ENCODE measurements around the gene RPL19.

Gene RPL19

DNA sequence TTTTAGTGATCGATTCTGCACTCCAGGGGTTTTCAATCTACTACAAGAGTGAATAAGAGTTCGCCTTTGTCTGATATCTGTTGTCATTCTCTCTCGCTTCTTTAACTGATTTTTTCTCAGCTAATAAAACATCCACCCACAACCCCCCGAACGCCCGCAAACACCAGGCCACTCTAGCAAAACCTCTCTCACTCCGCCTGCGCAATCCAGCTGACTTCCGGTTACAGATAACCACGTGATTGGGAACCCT is 338 bp upstream of the RPL19 start:
- H3K4me3 ChIP-seq (replicated peaks; ENCODE audit: low read depth, low read length) = peak overlapping the region; percentile 100
- peak; percentile 80 for DNase-seq (ENCODE audit: extremely low read depth, insufficient read length)
- H3K27me3 ChIP-seq (replicated peaks; ENCODE audit: control insufficient read depth, insufficient read depth, low read length) = no peaks in the 10 kb centered on the region
- H3K36me3 ChIP-seq (ENCODE audit: control insufficient read depth, insufficient read depth, low read length) = peaks cover 25% of the 10 kb centered on the region
- TF ChIP-seq, protein P1, sequence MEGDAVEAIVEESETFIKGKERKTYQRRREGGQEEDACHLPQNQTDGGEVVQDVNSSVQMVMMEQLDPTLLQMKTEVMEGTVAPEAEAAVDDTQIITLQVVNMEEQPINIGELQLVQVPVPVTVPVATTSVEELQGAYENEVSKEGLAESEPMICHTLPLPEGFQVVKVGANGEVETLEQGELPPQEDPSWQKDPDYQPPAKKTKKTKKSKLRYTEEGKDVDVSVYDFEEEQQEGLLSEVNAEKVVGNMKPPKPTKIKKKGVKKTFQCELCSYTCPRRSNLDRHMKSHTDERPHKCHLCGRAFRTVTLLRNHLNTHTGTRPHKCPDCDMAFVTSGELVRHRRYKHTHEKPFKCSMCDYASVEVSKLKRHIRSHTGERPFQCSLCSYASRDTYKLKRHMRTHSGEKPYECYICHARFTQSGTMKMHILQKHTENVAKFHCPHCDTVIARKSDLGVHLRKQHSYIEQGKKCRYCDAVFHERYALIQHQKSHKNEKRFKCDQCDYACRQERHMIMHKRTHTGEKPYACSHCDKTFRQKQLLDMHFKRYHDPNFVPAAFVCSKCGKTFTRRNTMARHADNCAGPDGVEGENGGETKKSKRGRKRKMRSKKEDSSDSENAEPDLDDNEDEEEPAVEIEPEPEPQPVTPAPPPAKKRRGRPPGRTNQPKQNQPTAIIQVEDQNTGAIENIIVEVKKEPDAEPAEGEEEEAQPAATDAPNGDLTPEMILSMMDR (IDR thresholded peaks at IDR 0.05; ENCODE audit: insufficient read depth, low read length, poor library complexity, severe bottlenecking) = no peak

DNA sequence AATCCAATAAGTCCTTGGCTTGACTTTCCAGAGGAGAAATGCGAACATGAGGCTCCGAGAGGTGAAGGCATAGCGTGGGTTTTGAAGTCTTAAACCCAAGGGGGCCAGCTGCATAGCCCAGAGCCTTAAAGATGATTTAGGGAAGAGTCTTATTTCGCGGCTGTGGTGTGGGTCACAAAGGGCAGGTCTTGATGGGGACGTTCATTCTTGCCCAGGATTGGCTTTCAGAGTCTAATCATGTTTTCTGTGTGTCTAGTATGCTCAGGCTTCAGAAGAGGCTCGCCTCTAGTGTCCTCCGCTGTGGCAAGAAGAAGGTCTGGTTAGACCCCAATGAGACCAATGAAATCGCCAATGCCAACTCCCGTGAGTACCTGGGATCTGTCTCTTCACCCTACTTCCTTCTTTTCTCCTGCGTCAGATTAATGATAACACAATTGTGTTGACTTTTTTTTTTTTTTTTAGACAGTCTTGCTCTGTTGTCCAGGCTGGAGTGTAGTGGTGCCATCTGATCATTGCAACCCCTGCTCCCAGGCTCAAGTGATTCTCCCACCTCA is 951 bp downstream of the RPL19 start:
- Histone ChIP-seq H3K27me3 (replicated peaks; ENCODE audit: control insufficient read depth, insufficient read depth, low read length) (no peaks in the 10 kb centered on the region), H3K4me3 (replicated peaks; ENCODE audit: low read depth, low read length) (peak overlapping the region; percentile 100), H3K36me3 (ENCODE audit: control insufficient read depth, insufficient read depth, low read length) (peaks cover 27% of the 10 kb centered on the region)
- TF ChIP-seq, protein P1 (IDR thresholded peaks at IDR 0.05; ENCODE audit: insufficient read depth, low read length, poor library complexity, severe bottlenecking) = no peak
- no peak for DNase-seq (ENCODE audit: extremely low read depth, insufficient read length)

DNA sequence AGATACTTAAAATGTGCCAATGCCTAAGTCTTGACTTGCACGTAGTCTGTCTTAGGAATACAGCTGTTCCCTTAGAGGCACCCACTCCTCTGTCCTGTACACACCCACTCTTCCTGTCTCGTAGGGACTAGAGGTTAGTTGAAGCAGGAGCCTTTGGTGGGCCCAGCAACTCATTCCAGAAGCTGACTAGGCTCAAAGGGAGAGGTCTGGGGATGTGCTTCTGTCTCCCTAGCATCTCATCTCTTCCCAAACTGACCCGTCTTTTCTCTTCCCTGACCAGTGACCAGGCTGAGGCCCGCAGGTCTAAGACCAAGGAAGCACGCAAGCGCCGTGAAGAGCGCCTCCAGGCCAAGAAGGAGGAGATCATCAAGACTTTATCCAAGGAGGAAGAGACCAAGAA is 4.2 kb downstream of the RPL19 start:
- DNase-seq (ENCODE audit: extremely low read depth, insufficient read length) = no peak
- no peaks in the 10 kb centered on the region for H3K27me3 ChIP-seq (replicated peaks; ENCODE audit: control insufficient read depth, insufficient read depth, low read length)
- TF ChIP-seq, protein P1 (IDR thresholded peaks at IDR 0.05; ENCODE audit: insufficient read depth, low read length, poor library complexity, severe bottlenecking) = no peak
- H3K4me3 ChIP-seq (replicated peaks; ENCODE audit: low read depth, low read length) = no peak overlapping the region
- peaks cover 27% of the 10 kb centered on the region for H3K36me3 ChIP-seq (ENCODE audit: control insufficient read depth, insufficient read depth, low read length)

DNA sequence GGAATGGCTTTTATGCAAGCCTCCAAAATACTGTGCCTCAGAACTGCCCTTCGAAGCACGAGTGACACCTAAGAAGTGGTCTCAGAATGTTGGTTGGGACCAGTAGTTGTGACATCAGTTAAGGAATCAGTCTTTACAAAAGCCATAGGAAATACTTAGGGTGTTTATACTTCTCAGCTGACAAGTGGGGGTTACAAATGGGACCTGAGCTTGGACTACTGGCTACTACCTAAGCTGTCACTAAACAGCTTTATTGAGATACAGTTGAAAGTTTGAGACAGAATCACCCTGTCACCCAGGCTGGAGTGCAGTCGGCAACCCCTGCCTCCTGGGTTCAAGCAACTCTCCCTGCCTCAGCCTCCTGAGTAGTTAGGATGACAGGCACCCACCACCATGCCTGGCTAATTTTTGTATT is 5.0 kb downstream of the RPL19 start:
- peaks cover 27% of the 10 kb centered on the region for H3K36me3 ChIP-seq (ENCODE audit: control insufficient read depth, insufficient read depth, low read length)

DNA sequence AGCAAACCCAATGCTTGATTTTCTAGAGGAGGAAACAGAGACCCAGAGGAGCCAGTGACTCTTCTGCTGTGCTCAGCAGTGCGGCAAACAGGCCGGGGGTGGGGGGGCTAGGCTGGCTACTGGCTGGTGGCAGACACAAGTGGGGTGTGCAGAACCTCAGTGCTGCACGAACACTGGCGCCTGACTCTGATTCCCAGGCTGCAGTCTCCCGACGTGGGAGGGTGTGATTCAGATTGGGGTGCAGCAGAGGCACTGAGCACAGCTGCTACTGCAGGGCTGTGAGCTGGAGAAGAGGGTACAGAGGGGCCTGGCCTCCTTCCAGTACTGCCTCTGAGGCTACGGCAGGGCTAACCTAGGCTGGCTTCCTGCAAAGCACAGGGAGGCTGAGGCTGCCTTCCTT is 8.1 kb downstream of the RPL19 start:
- Histone ChIP-seq H3K36me3 (ENCODE audit: control insufficient read depth, insufficient read depth, low read length) (peaks cover 14% of the 10 kb centered on the region), H3K4me3 (replicated peaks; ENCODE audit: low read depth, low read length) (no peak overlapping the region), H3K27me3 (replicated peaks; ENCODE audit: control insufficient read depth, insufficient read depth, low read length) (no peaks in the 10 kb centered on the region; the same call in 1 of the 2 replicates)
- TF ChIP-seq, protein P1 (IDR thresholded peaks at IDR 0.05; ENCODE audit: insufficient read depth, low read length, poor library complexity, severe bottlenecking) = no peak
- DNase-seq (ENCODE audit: extremely low read depth, insufficient read length) = peak; percentile 39

More for the DNA sequence above, 5.0 kb downstream of the RPL19 start:
- Histone ChIP-seq H3K4me3 (replicated peaks; ENCODE audit: low read depth, low read length) (no peak overlapping the region), H3K27me3 (replicated peaks; ENCODE audit: control insufficient read depth, insufficient read depth, low read length) (no peaks in the 10 kb centered on the region; the same call in 1 of the 2 replicates)
- no peak for DNase-seq (ENCODE audit: extremely low read depth, insufficient read length)
- TF ChIP-seq, protein P1 (IDR thresholded peaks at IDR 0.05; ENCODE audit: insufficient read depth, low read length, poor library complexity, severe bottlenecking) = no peak

DNA sequence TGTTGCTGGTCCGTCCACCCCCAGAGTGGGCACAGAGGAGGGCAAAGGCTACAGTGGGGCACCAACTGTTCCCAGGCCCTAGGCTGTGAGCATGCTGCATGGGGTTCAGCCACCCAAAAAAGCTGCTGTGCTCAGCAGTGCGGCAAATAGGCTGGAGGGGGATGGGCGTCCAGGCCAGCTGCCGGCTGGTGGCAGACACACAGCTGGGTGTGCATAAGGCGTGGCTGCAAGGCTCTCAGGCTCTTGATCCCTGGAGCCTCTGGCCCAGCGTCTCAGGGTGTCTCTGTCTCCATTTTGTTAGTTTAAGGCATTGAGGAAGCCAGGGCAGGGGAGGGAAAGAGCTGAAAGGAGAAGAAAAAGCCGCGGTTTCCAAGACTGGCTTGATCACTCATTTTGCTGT is 8.8 kb downstream of the RPL19 start:
- Histone ChIP-seq H3K4me3 (replicated peaks; ENCODE audit: low read depth, low read length) (no peak overlapping the region), H3K36me3 (ENCODE audit: control insufficient read depth, insufficient read depth, low read length) (peaks cover 8% of the 10 kb centered on the region), H3K27me3 (replicated peaks; ENCODE audit: control insufficient read depth, insufficient read depth, low read length) (no peaks in the 10 kb centered on the region; the same call in 1 of the 2 replicates)
- DNase-seq (ENCODE audit: extremely low read depth, insufficient read length) = peak; percentile 84
- TF ChIP-seq, protein P1 (IDR thresholded peaks at IDR 0.05; ENCODE audit: insufficient read depth, low read length, poor library complexity, severe bottlenecking) = no peak
